ENCODE measurements around the gene S100A2.
"Not testable (repeated sequence)": the region's sequence is repeated elsewhere in the genome, so short reads cannot be mapped to it uniquely, and the experiment has no call there.

S100A2 gene

GRCh38 chr1:153566414-153567371 lies 1.0 kb upstream of the S100A2 start:
- DNase-seq = peak in 39 of 51 donors; percentile 8 to 93 (median 35)

- no peak for DNase-seq
Measured at GRCh38 chr1:153563991-153564390, 1.7 kb downstream of the S100A2 start.

- DNase-seq = no peak
Measured at GRCh38 chr1:153563483-153563901, 2.2 kb downstream of the S100A2 start.

- DNase-seq = not testable (repeated sequence)
Measured at GRCh38 chr1:153562021-153562420, 3.6 kb downstream of the S100A2 start.

- DNase-seq = no peak
Measured at GRCh38 chr1:153561466-153561985, 4.1 kb downstream of the S100A2 start.

GRCh38 chr1:153560771-153561465 lies 4.7 kb downstream of the S100A2 start:
- DNase-seq = no peak

GRCh38 chr1:153560241-153560640 lies 5.4 kb downstream of the S100A2 start:
- DNase-seq = no peak

GRCh38 chr1:153557877-153558276 lies 7.8 kb downstream of the S100A2 start:
- no peak for DNase-seq

GRCh38 chr1:153556348-153556747 lies 9.3 kb downstream of the S100A2 start:
- DNase-seq = no peak

GRCh38 chr1:153553830-153554541 lies 11.7 kb downstream of the S100A2 start:
- DNase-seq = peak in 1 of 51 donors; percentile 12

- DNase-seq = no peak
Measured at GRCh38 chr1:153553096-153553495, 12.5 kb downstream of the S100A2 start.

GRCh38 chr1:153552335-153552734 lies 13.3 kb downstream of the S100A2 start:
- no peak for DNase-seq

- DNase-seq = no peak
Measured at GRCh38 chr1:153550827-153551500, 14.7 kb downstream of the S100A2 start.

- DNase-seq = no peak
Measured at GRCh38 chr1:153550398-153550758, 15.3 kb downstream of the S100A2 start.

GRCh38 chr1:153549741-153550397 lies 15.8 kb downstream of the S100A2 start:
- no peak for DNase-seq

- peak in 11 of 51 donors; percentile 9 to 59 (median 21) for DNase-seq
Measured at GRCh38 chr1:153548722-153549688, 16.6 kb downstream of the S100A2 start, which contains the start of gene S100A3. S100A3 (minus strand) TSS chr1:153549258; CDS start chr1:153548485, 773 bp downstream.

- DNase-seq = no peak
Measured at GRCh38 chr1:153547560-153548551, 17.8 kb downstream of the S100A2 start.

All from hypothalamus (tissue), 51 donors.